Thoracic aorta (tissue), 2 donors: Measurements from ENCODE around the gene COG8. TPM values are rescaled to one million over a fixed set of nuclear protein-coding genes. Genes with fewer than 3 reads are reported as not detected.

ENCODE experiments used
- ATAC-seq: fragments of 150-250 bp; one replicate; pipeline ENCODE4 v1.8.0; 2017; ENCODE audit warnings: low read depth; ENCODE audit not compliant: insufficient number of reproducible peaks, low FRiP score
- DNase-seq: peaks from one replicate; pipeline ENCODE4 v3.0.0-alpha.2; 2020; ENCODE audit warnings: low spot score
- H3K27ac ChIP-seq, 2 donors: fragments of 200-600 bp; sonication (generic); 1 replicate in 1 of 2; 2 replicates in 1 of 2; pipeline ENCODE4 v1.5.1; 2016; ENCODE audit warnings: mild to moderate bottlenecking in 2 of 2, moderate library complexity in 2 of 2
- H3K27me3 ChIP-seq: fragments of 200-600 bp; sonication (generic); replicated peaks from 2 replicates; pipeline ENCODE4 v1.6.0; 2016; ENCODE audit warnings: mild to moderate bottlenecking; ENCODE audit not compliant: insufficient read depth
- H3K36me3 ChIP-seq: fragments of 200-600 bp; sonication (generic); one replicate; pipeline ENCODE4 v1.5.1; 2016
- H3K4me1 ChIP-seq, 2 donors: fragments of 200-600 bp; sonication (generic); 1 replicate in 1 of 2; 2 replicates in 1 of 2; pipeline versions ENCODE4 v1.5.1 to v1.6.0; 2016; ENCODE audit warnings: low read depth in 2 of 2, mild to moderate bottlenecking in 1 of 2; ENCODE audit not compliant: control insufficient read depth in 1 of 2
- H3K4me3 ChIP-seq: fragments of 200-600 bp; sonication (generic); 2 replicates; pipeline ENCODE4 v1.5.1; 2016; ENCODE audit warnings: mild to moderate bottlenecking
- H3K9me3 ChIP-seq: fragments of 200-600 bp; sonication (generic); 2 replicates; pipeline ENCODE4 v1.5.1; 2016
- CTCF ChIP-seq: fragments of 200-600 bp; sonication (generic); IDR thresholded peaks from one replicate; pipeline ENCODE4 v1.5.1; 2019; ENCODE audit warnings: antibody characterized with exemption
- total RNA-seq, 2 donors: library from RNA; depleted of rRNA; stranded (reverse); fragments of >200 nt; gene quantifications; one replicate each; pipeline versions ENCODE4 v1.1.0 to v1.2.3, GENCODE V29; 2016

The COG8 gene
- total RNA-seq, 2 donors from 2014 or later = 39.4 to 51.0 TPM

GRCh38 chr16:69378760-69379159 is 39.4 kb upstream of the COG8 start:
- Histone ChIP-seq H3K27me3 (no peaks in the 10 kb centered on the region), H3K9me3 (no peaks in the 10 kb centered on the region), H3K4me1 (peaks cover 6% of the 10 kb centered on the region in 2 donors), H3K27ac (no peak overlapping the region), H3K4me3 (no peak overlapping the region), H3K36me3 (peaks cover 29% of the 10 kb centered on the region)
- no peak for DNase-seq
- ATAC-seq = no peak
- TF ChIP-seq CTCF = no peak

- Histone ChIP-seq H3K27ac (no peak overlapping the region), H3K4me1 (peaks cover 5 to 6% of the 10 kb centered on the region in 2 donors), H3K36me3 (peaks cover 34% of the 10 kb centered on the region), H3K9me3 (no peaks in the 10 kb centered on the region), H3K4me3 (no peak overlapping the region), H3K27me3 (no peaks in the 10 kb centered on the region)
- ATAC-seq = no peak
- no peak for DNase-seq
- no peak for TF ChIP-seq CTCF
Measured at GRCh38 chr16:69378036-69378435, 38.7 kb upstream of the COG8 start.

GRCh38 chr16:69376393-69377059 is 37.2 kb upstream of the COG8 start:
- Histone ChIP-seq H3K27ac (no peak overlapping the region), H3K4me3 (no peak overlapping the region), H3K36me3 (peaks cover 34% of the 10 kb centered on the region), H3K9me3 (no peaks in the 10 kb centered on the region), H3K27me3 (no peaks in the 10 kb centered on the region), H3K4me1 (peaks cover 4 to 5% of the 10 kb centered on the region in 2 donors)
- no peak for TF ChIP-seq CTCF
- no peak for DNase-seq
- no peak for ATAC-seq

GRCh38 chr16:69373019-69373418 is 33.7 kb upstream of the COG8 start:
- Histone ChIP-seq H3K27ac (no peak overlapping the region), H3K27me3 (no peaks in the 10 kb centered on the region), H3K36me3 (peaks cover 38% of the 10 kb centered on the region), H3K4me3 (no peak overlapping the region), H3K4me1 (no peaks in the 10 kb centered on the region), H3K9me3 (no peaks in the 10 kb centered on the region)
- TF ChIP-seq CTCF = no peak
- no peak for DNase-seq
- ATAC-seq = no peak

GRCh38 chr16:69371564-69371963 is 32.2 kb upstream of the COG8 start:
- TF ChIP-seq CTCF = no peak
- peaks cover 50% of the 10 kb centered on the region for H3K36me3 ChIP-seq

More at GRCh38 chr16:69371564-69371963, 32.2 kb upstream of the COG8 start:
- Histone ChIP-seq H3K4me1 (no peaks in the 10 kb centered on the region), H3K27ac (no peak overlapping the region), H3K4me3 (no peak overlapping the region), H3K27me3 (no peaks in the 10 kb centered on the region), H3K9me3 (no peaks in the 10 kb centered on the region)
- ATAC-seq = no peak
- DNase-seq = no peak
